NB4 (cell line): Measurements from ENCODE around the gene MAS1L.
"Not testable (repeated sequence)": the region's sequence is repeated elsewhere in the genome, so short reads cannot be mapped to it uniquely, and the experiment has no call there.

Experiments
- DNase-seq: peaks from one replicate; pipeline ENCODE4 v3.0.0; 2010; ENCODE audit warnings: low read depth
- H3K4me3 ChIP-seq: one replicate; pipeline ENCODE4 v1.5.1; 2011; ENCODE audit warnings: mild to moderate bottlenecking, low read depth, low read length, moderate library complexity
- MYC ChIP-seq: IDR thresholded peaks from 2 replicates; pipeline ENCODE4 v1.6.1; 2011; ENCODE audit warnings: low read depth, low read length
- POLR2A ChIP-seq: IDR thresholded peaks from 2 replicates; pipeline ENCODE4 v1.6.1; 2011; ENCODE audit warnings: mild to moderate bottlenecking; ENCODE audit not compliant: insufficient read length; ENCODE audit errors: extremely low read depth
- TF ChIP-seq, protein P1 (sequence below): IDR thresholded peaks from 2 replicates; pipeline ENCODE4 v1.6.1; 2011; ENCODE audit warnings: low read depth, low read length
- TF ChIP-seq, protein P2 (sequence below): IDR thresholded peaks from one replicate; pipeline ENCODE4 v1.5.1; 2012; ENCODE audit warnings: low read depth, low read length

MAS1L gene

DNA sequence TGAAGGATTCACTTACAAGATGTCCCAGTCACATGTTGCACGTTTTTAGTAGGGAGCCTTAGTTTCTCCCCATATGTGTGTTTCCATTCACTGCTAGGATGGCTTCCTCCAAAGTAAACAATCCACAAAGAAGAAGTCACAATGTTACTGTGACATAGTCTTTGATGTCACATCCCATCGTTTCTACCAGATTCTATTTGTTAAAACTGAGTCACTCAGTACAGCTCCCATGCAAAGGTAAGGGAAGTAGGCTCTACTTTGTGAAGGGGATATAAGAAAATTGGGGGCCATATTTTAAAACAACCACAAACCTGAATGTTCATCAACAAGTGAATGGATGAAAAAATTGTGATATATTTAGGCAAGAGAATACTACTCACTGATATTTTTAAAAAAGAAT, 30.8 kb downstream of the MAS1L start, which contains the start of the genes OR11A1 and OR2H1:
Gene OR11A1, minus strand, starts transcription at position 101 of the 400 bp plus-strand sequence. CDS start 29,430 bp downstream, outside the sequence.
Gene OR2H1, plus strand, starts transcription at position 185 of the 400 bp plus-strand sequence. CDS start 4,615 bp downstream, outside the sequence.
- TF ChIP-seq, protein P1, sequence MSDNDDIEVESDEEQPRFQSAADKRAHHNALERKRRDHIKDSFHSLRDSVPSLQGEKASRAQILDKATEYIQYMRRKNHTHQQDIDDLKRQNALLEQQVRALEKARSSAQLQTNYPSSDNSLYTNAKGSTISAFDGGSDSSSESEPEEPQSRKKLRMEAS = no peak
- TF ChIP-seq POLR2A = no peak
- no peak for TF ChIP-seq MYC
- TF ChIP-seq, protein P2, sequence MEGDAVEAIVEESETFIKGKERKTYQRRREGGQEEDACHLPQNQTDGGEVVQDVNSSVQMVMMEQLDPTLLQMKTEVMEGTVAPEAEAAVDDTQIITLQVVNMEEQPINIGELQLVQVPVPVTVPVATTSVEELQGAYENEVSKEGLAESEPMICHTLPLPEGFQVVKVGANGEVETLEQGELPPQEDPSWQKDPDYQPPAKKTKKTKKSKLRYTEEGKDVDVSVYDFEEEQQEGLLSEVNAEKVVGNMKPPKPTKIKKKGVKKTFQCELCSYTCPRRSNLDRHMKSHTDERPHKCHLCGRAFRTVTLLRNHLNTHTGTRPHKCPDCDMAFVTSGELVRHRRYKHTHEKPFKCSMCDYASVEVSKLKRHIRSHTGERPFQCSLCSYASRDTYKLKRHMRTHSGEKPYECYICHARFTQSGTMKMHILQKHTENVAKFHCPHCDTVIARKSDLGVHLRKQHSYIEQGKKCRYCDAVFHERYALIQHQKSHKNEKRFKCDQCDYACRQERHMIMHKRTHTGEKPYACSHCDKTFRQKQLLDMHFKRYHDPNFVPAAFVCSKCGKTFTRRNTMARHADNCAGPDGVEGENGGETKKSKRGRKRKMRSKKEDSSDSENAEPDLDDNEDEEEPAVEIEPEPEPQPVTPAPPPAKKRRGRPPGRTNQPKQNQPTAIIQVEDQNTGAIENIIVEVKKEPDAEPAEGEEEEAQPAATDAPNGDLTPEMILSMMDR = no peak
- DNase-seq = no peak
- H3K4me3 ChIP-seq = no peak within 1 kb of the TSS

DNA sequence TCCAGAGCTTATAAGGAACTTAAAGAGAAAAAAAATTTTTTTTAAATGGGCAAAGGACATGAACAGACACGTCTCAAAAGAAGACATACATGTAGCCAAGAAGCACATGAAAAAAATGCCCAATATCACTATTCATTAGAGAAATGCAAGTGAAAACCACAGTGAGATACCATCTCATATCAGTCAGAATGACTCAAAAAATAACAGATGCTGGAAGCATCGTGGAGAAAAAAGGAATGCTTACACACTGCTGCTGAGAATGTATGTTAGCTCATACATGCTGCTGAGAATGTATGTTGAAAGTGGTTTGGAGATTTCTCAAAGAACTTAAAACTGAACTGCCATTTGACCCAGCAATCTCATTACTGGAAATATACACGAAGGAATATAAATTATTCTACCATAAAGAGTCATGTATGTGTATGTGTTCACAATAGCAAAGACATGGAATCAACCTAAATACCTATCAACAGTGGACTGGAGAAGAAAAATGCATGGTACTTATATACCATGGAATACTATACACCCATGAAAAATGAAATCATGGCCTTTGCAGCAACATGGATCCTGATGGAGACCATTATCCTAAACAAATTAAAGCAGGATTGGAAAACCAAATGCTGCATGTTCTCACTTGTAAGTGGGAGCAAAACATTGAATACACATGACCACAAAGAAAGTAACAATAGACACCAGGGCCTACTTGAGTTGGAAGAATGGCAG, 36.1 kb downstream of the MAS1L start:
- DNase-seq = no peak
- no peak overlapping the region for H3K4me3 ChIP-seq
- TF ChIP-seq, protein P2 = no peak
- TF ChIP-seq POLR2A (no peak), MYC (no peak)
- TF ChIP-seq, protein P1 = no peak

DNA sequence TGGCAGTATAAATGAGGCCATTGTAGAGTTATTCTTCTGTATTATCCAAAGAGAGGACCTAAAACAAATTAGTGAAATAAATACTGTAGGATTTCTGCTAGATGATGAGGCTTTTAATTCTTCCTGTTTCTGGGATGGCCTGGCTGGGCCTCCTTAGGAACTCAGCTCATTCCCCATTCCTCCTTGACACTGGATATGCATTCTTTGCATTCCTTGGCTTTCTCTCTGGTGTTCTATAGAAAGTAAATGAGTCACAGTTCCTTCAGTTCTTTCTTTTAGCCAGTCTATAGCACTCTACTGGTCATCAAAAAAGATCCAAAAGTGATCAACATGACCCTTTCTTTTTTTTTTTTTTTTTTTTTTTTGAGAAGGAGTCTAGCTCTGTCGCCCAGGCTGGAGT, 40.1 kb downstream of the MAS1L start:
- TF ChIP-seq MYC (no peak), POLR2A (no peak)
- TF ChIP-seq, protein P2 = no peak
- TF ChIP-seq, protein P1 = no peak
- H3K4me3 ChIP-seq = no peak overlapping the region
- no peak for DNase-seq

DNA sequence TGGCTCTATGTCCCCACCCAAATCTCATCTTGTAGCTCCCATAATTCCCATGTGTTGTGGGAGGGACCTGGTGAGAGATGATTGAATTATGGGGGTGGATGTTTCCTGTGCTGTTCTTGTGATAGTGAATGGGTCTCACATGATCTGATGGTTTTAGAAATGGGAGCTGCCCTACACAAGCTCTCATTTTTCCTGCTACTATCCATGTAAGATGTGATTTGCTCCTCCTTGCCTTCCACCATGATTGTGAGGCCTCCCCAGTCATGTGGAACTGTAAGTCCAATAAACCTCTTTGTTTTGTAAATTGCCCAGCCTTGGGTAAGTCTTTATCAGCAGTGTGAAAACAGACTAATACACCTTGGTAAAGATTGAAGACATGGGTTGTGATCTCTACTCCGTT, 43.7 kb downstream of the MAS1L start:
- not testable (repeated sequence) for DNase-seq, H3K4me3 ChIP-seq

- no peak for DNase-seq
- no peak overlapping the region for H3K4me3 ChIP-seq
- TF ChIP-seq MYC = no peak
- no peak for TF ChIP-seq POLR2A
- TF ChIP-seq, protein P2 = no peak
- TF ChIP-seq, protein P1 = no peak
These were observed 45.0 kb downstream of the MAS1L start for GRCh38 chr6:29442719-29443118.

DNA sequence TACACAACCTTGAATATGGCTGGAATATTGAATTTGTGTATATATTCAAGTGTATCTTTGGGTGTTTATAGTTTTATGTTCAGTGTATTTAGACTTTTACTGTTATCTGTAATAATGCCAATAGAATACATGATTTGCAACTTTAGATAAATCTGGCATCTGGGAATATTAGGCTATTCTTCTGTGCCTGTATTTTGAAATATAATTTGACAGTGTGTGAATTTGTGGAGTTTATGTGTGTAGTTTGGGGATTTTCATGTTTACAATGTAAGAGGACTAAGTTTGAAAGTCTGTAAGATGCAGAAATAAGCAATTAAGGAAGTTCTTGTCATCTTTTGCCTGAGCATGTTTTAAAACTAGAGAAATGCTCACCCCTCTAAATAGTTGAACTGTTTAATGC, 48.8 kb downstream of the MAS1L start, which contains the start of gene OR10C1:
Gene OR10C1, plus strand, starts transcription at position 301 of the 400 bp plus-strand sequence. CDS start 710 bp downstream, outside the sequence.
- DNase-seq = no peak
- TF ChIP-seq MYC = no peak
- TF ChIP-seq, protein P2 = no peak
- no peak for TF ChIP-seq POLR2A
- TF ChIP-seq, protein P1 = no peak
- no peak within 1 kb of the TSS for H3K4me3 ChIP-seq

- H3K4me3 ChIP-seq, DNase-seq: not testable (repeated sequence)
These were observed 51.0 kb downstream of the MAS1L start for GRCh38 chr6:29436730-29437129.
